GM12801 (cell line): ENCODE data around the gene MAPT.

ENCODE experiments used
- CTCF ChIP-seq: IDR thresholded peaks from one replicate; pipeline ENCODE4 v1.5.1; 2011; ENCODE audit warnings: control low read depth; ENCODE audit not compliant: insufficient read length; ENCODE audit errors: extremely low read depth

Gene MAPT

GRCh38 chr17:45863857-45864654 is 30.3 kb upstream of the MAPT start:
- TF ChIP-seq CTCF = no peak

GRCh38 chr17:45867171-45867570 is 27.2 kb upstream of the MAPT start:
- no peak for TF ChIP-seq CTCF

- no peak for TF ChIP-seq CTCF
These were observed 26.7 kb upstream of the MAPT start for GRCh38 chr17:45867702-45868101.

- no peak for TF ChIP-seq CTCF
These were observed 26.1 kb upstream of the MAPT start for GRCh38 chr17:45868276-45868675.

GRCh38 chr17:45869676-45870341 is 24.5 kb upstream of the MAPT start:
- TF ChIP-seq CTCF = no peak

- no peak for TF ChIP-seq CTCF
These were observed 23.9 kb upstream of the MAPT start for GRCh38 chr17:45870342-45870974.

GRCh38 chr17:45871718-45872117 is 22.6 kb upstream of the MAPT start:
- no peak for TF ChIP-seq CTCF
